DOHH2 (cell line): ENCODE measurements around the gene NEURL2.

ENCODE experiments used
- EZH2phosphoT487 ChIP-seq: fragments of 200-600 bp; sonication (generic); IDR thresholded peaks from 2 replicates; pipeline ENCODE4 v1.6.1; 2017; ENCODE audit warnings: borderline replicate concordance, mild to moderate bottlenecking, antibody characterized with exemption, low read length, moderate library complexity, mixed read lengths
- TF ChIP-seq, protein P1 (sequence below): fragments of 200-600 bp; sonication (generic); IDR thresholded peaks from one replicate; pipeline ENCODE4 v1.5.1; 2014; ENCODE audit warnings: antibody characterized with exemption, mild to moderate bottlenecking, low read depth, low read length; ENCODE audit not compliant: poor library complexity, severe bottlenecking

DNA sequence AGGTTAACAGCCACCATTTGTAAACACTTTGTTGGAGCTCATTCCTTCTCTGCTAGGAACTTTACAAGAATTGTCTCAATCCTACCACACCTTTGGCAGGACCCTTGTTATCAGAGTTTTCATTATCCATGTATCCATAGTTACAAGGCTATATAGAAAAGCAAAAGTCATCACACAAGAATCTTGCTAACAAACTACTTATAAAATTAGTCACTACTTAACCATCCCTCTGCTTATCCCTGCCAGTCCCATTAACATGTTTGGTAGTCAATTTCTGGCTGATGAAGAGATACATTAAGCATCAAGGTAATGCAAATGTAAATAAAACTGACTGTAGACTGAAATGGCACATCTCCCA is 23.2 kb downstream of the NEURL2 start:
- TF ChIP-seq, protein P1, sequence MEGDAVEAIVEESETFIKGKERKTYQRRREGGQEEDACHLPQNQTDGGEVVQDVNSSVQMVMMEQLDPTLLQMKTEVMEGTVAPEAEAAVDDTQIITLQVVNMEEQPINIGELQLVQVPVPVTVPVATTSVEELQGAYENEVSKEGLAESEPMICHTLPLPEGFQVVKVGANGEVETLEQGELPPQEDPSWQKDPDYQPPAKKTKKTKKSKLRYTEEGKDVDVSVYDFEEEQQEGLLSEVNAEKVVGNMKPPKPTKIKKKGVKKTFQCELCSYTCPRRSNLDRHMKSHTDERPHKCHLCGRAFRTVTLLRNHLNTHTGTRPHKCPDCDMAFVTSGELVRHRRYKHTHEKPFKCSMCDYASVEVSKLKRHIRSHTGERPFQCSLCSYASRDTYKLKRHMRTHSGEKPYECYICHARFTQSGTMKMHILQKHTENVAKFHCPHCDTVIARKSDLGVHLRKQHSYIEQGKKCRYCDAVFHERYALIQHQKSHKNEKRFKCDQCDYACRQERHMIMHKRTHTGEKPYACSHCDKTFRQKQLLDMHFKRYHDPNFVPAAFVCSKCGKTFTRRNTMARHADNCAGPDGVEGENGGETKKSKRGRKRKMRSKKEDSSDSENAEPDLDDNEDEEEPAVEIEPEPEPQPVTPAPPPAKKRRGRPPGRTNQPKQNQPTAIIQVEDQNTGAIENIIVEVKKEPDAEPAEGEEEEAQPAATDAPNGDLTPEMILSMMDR = no peak
- TF ChIP-seq EZH2phosphoT487 = no peak
